T-helper 22 cell (primary cell): ENCODE data around the gene ANXA7.

Source experiments
- DNase-seq: peaks from one replicate; pipeline ENCODE4 v3.0.0-alpha.2; 2020; ENCODE audit warnings: low read depth

ANXA7 gene

GRCh38 chr10:73413528-73414229 lies at the start of gene ANXA7:
Gene ANXA7 (minus strand): TSS chr10:73414058. CDS start chr10:73400856, 13,202 bp downstream.
- DNase-seq = peak; percentile 89

- DNase-seq = no peak
Measured at GRCh38 chr10:73460897-73461296, 47.0 kb upstream of the ANXA7 start.

GRCh38 chr10:73459683-73460314 lies 45.9 kb upstream of the ANXA7 start:
- no peak for DNase-seq

GRCh38 chr10:73456187-73456890 lies 42.5 kb upstream of the ANXA7 start:
- DNase-seq = no peak

GRCh38 chr10:73449113-73449512 lies 35.3 kb upstream of the ANXA7 start:
- no peak for DNase-seq

GRCh38 chr10:73448384-73448783 lies 34.5 kb upstream of the ANXA7 start:
- no peak for DNase-seq

GRCh38 chr10:73446926-73447325 lies 33.1 kb upstream of the ANXA7 start:
- DNase-seq = no peak

GRCh38 chr10:73444457-73444856 lies 30.6 kb upstream of the ANXA7 start:
- no peak for DNase-seq

- no peak for DNase-seq
Measured at GRCh38 chr10:73439605-73440312, 25.9 kb upstream of the ANXA7 start.

GRCh38 chr10:73439055-73439454 lies 25.2 kb upstream of the ANXA7 start:
- DNase-seq = no peak

GRCh38 chr10:73433538-73433867 lies 19.6 kb upstream of the ANXA7 start, which contains the start of gene MSS51:
Gene MSS51 (minus strand): TSS chr10:73433561. CDS start chr10:73428284, 5,277 bp downstream.
- DNase-seq = no peak

- DNase-seq = no peak
Measured at GRCh38 chr10:73432646-73433537, 19.0 kb upstream of the ANXA7 start.

- DNase-seq = no peak
Measured at GRCh38 chr10:73426318-73426717, 12.5 kb upstream of the ANXA7 start.

- DNase-seq = no peak
Measured at GRCh38 chr10:73424478-73424877, 10.6 kb upstream of the ANXA7 start.

- no peak for DNase-seq
Measured at GRCh38 chr10:73423309-73423708, 9.5 kb upstream of the ANXA7 start.

- no peak for DNase-seq
Measured at GRCh38 chr10:73416571-73416970, 2.7 kb upstream of the ANXA7 start.

- no peak for DNase-seq
Measured at GRCh38 chr10:73414230-73414945, 530 bp upstream of the ANXA7 start.

- DNase-seq = peak; percentile 11
Measured at GRCh38 chr10:73413108-73413527, 740 bp downstream of the ANXA7 start.

GRCh38 chr10:73410897-73411296 lies 3.0 kb downstream of the ANXA7 start:
- DNase-seq = no peak

GRCh38 chr10:73408978-73409521 lies 4.8 kb downstream of the ANXA7 start:
- DNase-seq = no peak

GRCh38 chr10:73408061-73408460 lies 5.8 kb downstream of the ANXA7 start:
- no peak for DNase-seq
